MM.1S (cell line): ENCODE results near the gene ANKH.

Experiments used
- DNase-seq: peaks from one replicate; pipeline ENCODE4 v3.0.0-alpha.2; 2015
- H2AFZ ChIP-seq: fragments of 300-600 bp; sonication (generic); 2 replicates; pipeline ENCODE4 v1.6.0; 2016; ENCODE audit warnings: antibody characterized with exemption, low read length
- H3F3A ChIP-seq: fragments of 300-600 bp; sonication (generic); 2 replicates; pipeline ENCODE4 v1.6.1; 2016; ENCODE audit warnings: mild to moderate bottlenecking, antibody characterized with exemption, low read length, moderate library complexity, mixed read lengths; ENCODE audit not compliant: insufficient read depth
- H3K27ac ChIP-seq: fragments of 300-600 bp; sonication (generic); 2 replicates; pipeline ENCODE4 v1.5.1; 2016; ENCODE audit warnings: mild to moderate bottlenecking, low read length
- H3K27me3 ChIP-seq: fragments of 300-600 bp; sonication (generic); replicated peaks from 2 replicates; pipeline ENCODE4 v1.6.0; 2016; ENCODE audit warnings: low read length; ENCODE audit not compliant: insufficient read depth
- H3K36me3 ChIP-seq: fragments of 300-600 bp; sonication (generic); replicated peaks from 2 replicates; pipeline ENCODE4 v1.6.1; 2016; ENCODE audit warnings: mild to moderate bottlenecking, low read length, mixed read lengths; ENCODE audit not compliant: insufficient read depth
- H3K4me1 ChIP-seq: fragments of 300-600 bp; sonication (generic); 2 replicates; pipeline ENCODE4 v1.6.1; 2016; ENCODE audit warnings: low read length, mixed read lengths
- H3K4me2 ChIP-seq: fragments of 300-600 bp; sonication (generic); 2 replicates; pipeline ENCODE4 v1.6.0; 2016; ENCODE audit warnings: low read depth, low read length
- H3K4me3 ChIP-seq: fragments of 300-600 bp; sonication (generic); 2 replicates; pipeline ENCODE4 v1.5.1; 2016; ENCODE audit warnings: low read length, mixed read lengths
- H3K79me2 ChIP-seq: fragments of 300-600 bp; sonication (generic); 2 replicates; pipeline ENCODE4 v1.6.1; 2016; ENCODE audit warnings: mixed run types, low read length, mixed read lengths
- H3K9ac ChIP-seq: fragments of 300-600 bp; sonication (generic); 2 replicates; pipeline ENCODE4 v1.6.1; 2016; ENCODE audit warnings: low read length, mixed read lengths
- H3K9me2 ChIP-seq: fragments of 300-600 bp; sonication (generic); replicated peaks from 2 replicates; pipeline ENCODE4 v1.6.1; 2016; ENCODE audit warnings: mild to moderate bottlenecking, low read length, mixed read lengths; ENCODE audit not compliant: insufficient read depth
- H3K9me3 ChIP-seq: fragments of 300-600 bp; sonication (generic); replicated peaks from 2 replicates; pipeline ENCODE4 v1.6.1; 2016; ENCODE audit warnings: mild to moderate bottlenecking, low read length, mixed read lengths; ENCODE audit not compliant: insufficient read depth
- H4K20me1 ChIP-seq: fragments of 300-600 bp; sonication (generic); 2 replicates; pipeline ENCODE4 v1.6.1; 2016; ENCODE audit warnings: mild to moderate bottlenecking, low read length, moderate library complexity, mixed read lengths; ENCODE audit not compliant: insufficient read depth
- EZH2 ChIP-seq: fragments of 300-600 bp; sonication (generic); optimal IDR thresholded peaks from 2 replicates; pipeline ENCODE3; 2017; ENCODE audit warnings: low read depth, mild to moderate bottlenecking, antibody characterized with exemption, low read length, mixed read lengths
- EZH2phosphoT487 ChIP-seq: fragments of 300-600 bp; sonication (generic); IDR thresholded peaks from 2 replicates; pipeline ENCODE4 v1.6.1; 2018; ENCODE audit warnings: antibody characterized with exemption, low read length
- TF ChIP-seq, protein P1 (sequence below): fragments of 300-600 bp; sonication (generic); IDR thresholded peaks from 2 replicates; pipeline ENCODE4 v1.5.1; 2016; ENCODE audit warnings: antibody characterized with exemption, low read length, mixed read lengths

The ANKH gene

DNA sequence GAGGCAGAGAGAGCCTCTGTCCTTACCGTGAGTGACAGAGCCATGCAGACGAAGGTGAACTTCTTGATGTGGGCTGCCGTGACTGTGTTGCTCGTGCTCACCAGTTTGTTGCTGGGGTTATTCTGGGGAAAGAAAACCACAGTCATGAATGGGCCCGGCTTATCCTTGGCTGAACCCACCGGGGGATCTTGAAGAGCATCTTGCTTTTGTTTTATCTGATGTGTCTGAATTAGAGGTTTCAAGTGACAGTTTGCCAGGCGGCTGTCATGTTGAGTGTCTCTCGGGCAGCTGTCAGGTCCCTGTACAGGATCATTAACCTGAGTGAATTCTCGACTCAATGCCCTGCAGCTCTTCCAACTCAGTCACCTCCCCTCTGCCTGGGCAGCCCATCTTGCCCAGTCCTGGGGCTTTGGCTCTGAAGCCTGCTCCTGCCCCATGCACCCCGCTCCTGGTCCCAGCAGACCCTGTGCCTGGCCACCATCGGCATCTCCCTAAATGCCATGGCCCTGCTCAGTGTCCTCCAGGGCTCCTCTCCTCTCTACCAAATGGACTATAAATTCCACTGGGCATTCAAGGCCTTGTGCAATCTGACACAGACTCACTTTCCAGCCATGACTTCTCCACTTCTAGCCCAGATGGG is 129.7 kb downstream of the ANKH start:
- Histone ChIP-seq H3K4me3 (no peak overlapping the region), H4K20me1 (no peaks in the 10 kb centered on the region), H3K4me2 (no peak overlapping the region), H3K9ac (no peak overlapping the region), H3K79me2 (no peaks in the 10 kb centered on the region), H3K4me1 (peaks cover 18% of the 10 kb centered on the region), H3K27ac (no peak overlapping the region), H2AFZ (no peak overlapping the region), H3K36me3 (no peaks in the 10 kb centered on the region), H3F3A (0 out of 2 replicates have a peak, but pooled peaks cover 4% of the 10 kb centered on the region), H3K27me3 (no peaks in the 10 kb centered on the region), H3K9me2 (no peaks in the 10 kb centered on the region), H3K9me3 (no peaks in the 10 kb centered on the region)
- DNase-seq, result no peak
- TF ChIP-seq EZH2 (no peak), EZH2phosphoT487 (no peak)

DNA sequence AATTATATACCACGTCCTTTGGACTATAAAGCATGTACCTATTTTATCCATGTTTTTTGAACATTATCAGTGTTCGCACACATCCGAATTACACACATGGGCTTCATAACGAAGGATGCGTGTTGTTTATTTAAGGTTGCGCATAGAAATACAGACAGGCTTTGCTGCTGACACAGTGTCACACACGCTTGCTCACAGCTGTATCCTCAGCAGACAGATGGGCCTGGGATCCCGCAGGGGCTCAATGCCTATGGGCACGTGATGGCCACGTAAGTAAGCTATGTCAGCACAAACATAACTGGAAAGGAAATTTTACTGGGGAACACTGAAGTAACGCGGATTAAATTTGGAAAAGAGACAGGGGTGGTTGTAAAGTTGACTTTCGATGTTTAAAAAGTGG is 130.4 kb downstream of the ANKH start:
- no peaks in the 10 kb centered on the region for H3K36me3 ChIP-seq
- H3K4me2 ChIP-seq, result no peak overlapping the region
- peaks cover 18% of the 10 kb centered on the region for H3K4me1 ChIP-seq

DNA sequence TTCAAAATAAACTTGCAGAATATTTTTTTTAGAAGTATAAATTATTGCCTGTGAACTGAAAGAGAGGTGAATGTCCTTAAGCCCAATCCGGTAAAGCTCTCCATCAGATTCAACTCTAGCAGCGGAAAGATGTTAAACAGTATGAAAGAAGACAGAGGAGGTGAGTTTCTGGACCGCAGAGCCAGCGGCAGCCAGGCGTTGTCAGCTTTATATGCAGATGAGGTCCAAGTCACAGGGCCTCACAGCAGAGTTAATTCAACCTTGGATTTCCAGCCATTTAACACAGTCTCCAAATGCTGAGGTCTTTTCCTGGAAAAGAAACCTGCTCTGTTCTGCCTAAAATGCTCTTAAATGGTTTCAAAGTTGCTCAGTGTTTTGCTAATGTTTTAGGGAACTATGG is 131.6 kb downstream of the ANKH start:
- DNase-seq, result no peak
- Histone ChIP-seq H3K27ac (no peak overlapping the region), H3K4me2 (no peak overlapping the region), H3K9me2 (no peaks in the 10 kb centered on the region), H3K79me2 (no peaks in the 10 kb centered on the region), H3K36me3 (no peaks in the 10 kb centered on the region), H2AFZ (no peak overlapping the region), H4K20me1 (no peaks in the 10 kb centered on the region), H3K27me3 (no peaks in the 10 kb centered on the region), H3K4me3 (no peak overlapping the region), H3K9ac (no peak overlapping the region), H3K9me3 (no peaks in the 10 kb centered on the region), H3K4me1 (peaks cover 9% of the 10 kb centered on the region), H3F3A (no peaks in the 10 kb centered on the region)
- TF ChIP-seq, protein P1, sequence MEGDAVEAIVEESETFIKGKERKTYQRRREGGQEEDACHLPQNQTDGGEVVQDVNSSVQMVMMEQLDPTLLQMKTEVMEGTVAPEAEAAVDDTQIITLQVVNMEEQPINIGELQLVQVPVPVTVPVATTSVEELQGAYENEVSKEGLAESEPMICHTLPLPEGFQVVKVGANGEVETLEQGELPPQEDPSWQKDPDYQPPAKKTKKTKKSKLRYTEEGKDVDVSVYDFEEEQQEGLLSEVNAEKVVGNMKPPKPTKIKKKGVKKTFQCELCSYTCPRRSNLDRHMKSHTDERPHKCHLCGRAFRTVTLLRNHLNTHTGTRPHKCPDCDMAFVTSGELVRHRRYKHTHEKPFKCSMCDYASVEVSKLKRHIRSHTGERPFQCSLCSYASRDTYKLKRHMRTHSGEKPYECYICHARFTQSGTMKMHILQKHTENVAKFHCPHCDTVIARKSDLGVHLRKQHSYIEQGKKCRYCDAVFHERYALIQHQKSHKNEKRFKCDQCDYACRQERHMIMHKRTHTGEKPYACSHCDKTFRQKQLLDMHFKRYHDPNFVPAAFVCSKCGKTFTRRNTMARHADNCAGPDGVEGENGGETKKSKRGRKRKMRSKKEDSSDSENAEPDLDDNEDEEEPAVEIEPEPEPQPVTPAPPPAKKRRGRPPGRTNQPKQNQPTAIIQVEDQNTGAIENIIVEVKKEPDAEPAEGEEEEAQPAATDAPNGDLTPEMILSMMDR, result no peak
- TF ChIP-seq EZH2 (no peak), EZH2phosphoT487 (no peak)

More for the DNA sequence above, 130.4 kb downstream of the ANKH start:
- no peak overlapping the region for H3K9ac ChIP-seq
- no peak overlapping the region for H2AFZ ChIP-seq
- no peaks in the 10 kb centered on the region for H3K9me2 ChIP-seq
- H4K20me1 ChIP-seq, result no peaks in the 10 kb centered on the region
- TF ChIP-seq, protein P1, result no peak
- TF ChIP-seq EZH2phosphoT487, result no peak
- TF ChIP-seq EZH2, result no peak
- H3F3A ChIP-seq, result 0 out of 2 replicates have a peak, but pooled peaks cover 4% of the 10 kb centered on the region
- DNase-seq, result no peak
- no peaks in the 10 kb centered on the region for H3K9me3 ChIP-seq
- H3K4me3 ChIP-seq, result no peak overlapping the region
- no peaks in the 10 kb centered on the region for H3K79me2 ChIP-seq
- H3K27ac ChIP-seq, result no peak overlapping the region
- no peaks in the 10 kb centered on the region for H3K27me3 ChIP-seq

DNA sequence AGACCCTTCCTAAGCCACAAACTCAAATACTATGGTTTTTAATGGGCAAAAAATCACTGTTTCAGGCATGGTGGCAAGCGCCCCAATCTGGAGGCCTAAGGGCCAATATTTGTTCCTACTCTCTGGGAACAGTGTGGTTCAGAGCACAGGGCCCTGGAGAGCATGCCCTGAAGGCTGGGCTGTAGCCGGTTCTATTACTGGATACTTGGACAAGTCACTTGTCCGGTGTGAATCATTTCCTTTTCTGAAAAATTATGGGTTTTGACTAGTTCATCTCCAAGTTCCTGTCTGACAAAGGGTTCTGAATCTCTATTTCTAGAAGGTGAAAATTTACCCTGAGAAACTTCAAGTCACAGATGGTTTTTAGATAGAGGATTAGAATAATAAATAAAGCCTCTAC is 132.0 kb downstream of the ANKH start:
- Histone ChIP-seq H3K79me2 (no peaks in the 10 kb centered on the region), H3K4me2 (no peak overlapping the region), H3K9me3 (no peaks in the 10 kb centered on the region), H3K4me1 (peaks cover 6% of the 10 kb centered on the region), H3K27me3 (no peaks in the 10 kb centered on the region), H2AFZ (no peak overlapping the region), H3K9ac (no peak overlapping the region), H3K4me3 (no peak overlapping the region), H3F3A (no peaks in the 10 kb centered on the region), H3K9me2 (no peaks in the 10 kb centered on the region), H3K36me3 (no peaks in the 10 kb centered on the region), H4K20me1 (no peaks in the 10 kb centered on the region), H3K27ac (no peak overlapping the region)
- no peak for TF ChIP-seq EZH2
- TF ChIP-seq, protein P1, result no peak
- no peak for TF ChIP-seq EZH2phosphoT487
- no peak for DNase-seq
